GOT3 (cell line): ENCODE measurements around the gene TOMM40.
"Not testable (repeated sequence)": the region's sequence is repeated elsewhere in the genome, so short reads cannot be mapped to it uniquely, and the experiment has no call there.

Source experiments
- DNase-seq: peaks from one replicate; lab custom pipeline; 2025; ENCODE audit warnings: mixed read lengths; lab: John Stamatoyannopoulos, UW

TOMM40 gene

GRCh38 chr19:44897835-44898234 lies 6.8 kb downstream of the TOMM40 start:
- DNase-seq = no peak

GRCh38 chr19:44900328-44901244 lies 9.5 kb downstream of the TOMM40 start:
- no peak for DNase-seq

- DNase-seq = no peak
Measured at GRCh38 chr19:44903216-44903601, 12.2 kb downstream of the TOMM40 start.

GRCh38 chr19:44903602-44904425 lies 12.8 kb downstream of the TOMM40 start:
- peak; percentile 34 for DNase-seq

- DNase-seq = no peak
Measured at GRCh38 chr19:44904426-44904994, 13.5 kb downstream of the TOMM40 start.

- no peak for DNase-seq
Measured at GRCh38 chr19:44905437-44906160, 14.5 kb downstream of the TOMM40 start, which contains the start of gene APOE. Gene APOE, plus strand, starts transcription at chr19:44905796. Its CDS starts 829 bp downstream, at chr19:44906625.

GRCh38 chr19:44907613-44908012 lies 16.6 kb downstream of the TOMM40 start:
- DNase-seq = no peak

- DNase-seq = no peak
Measured at GRCh38 chr19:44908074-44908835, 17.2 kb downstream of the TOMM40 start.

- DNase-seq = no peak
Measured at GRCh38 chr19:44908836-44909261, 17.8 kb downstream of the TOMM40 start.

- no peak for DNase-seq
Measured at GRCh38 chr19:44909775-44910174, 18.7 kb downstream of the TOMM40 start.

GRCh38 chr19:44911896-44912295 lies 20.8 kb downstream of the TOMM40 start:
- not testable (repeated sequence) for DNase-seq

GRCh38 chr19:44912854-44913253 lies 21.8 kb downstream of the TOMM40 start:
- DNase-seq = no peak

- DNase-seq = not testable (repeated sequence)
Measured at GRCh38 chr19:44913512-44914432, 22.7 kb downstream of the TOMM40 start.

- DNase-seq = peak; percentile 41
Measured at GRCh38 chr19:44914433-44915206, 23.6 kb downstream of the TOMM40 start, which contains the start of gene APOC1. Gene APOC1, plus strand, starts transcription at chr19:44914608. Its CDS starts 284 bp downstream, at chr19:44914892.

GRCh38 chr19:44924243-44924725 lies 33.2 kb downstream of the TOMM40 start:
- no peak for DNase-seq

- DNase-seq = no peak
Measured at GRCh38 chr19:44925114-44925891, 34.2 kb downstream of the TOMM40 start.

GRCh38 chr19:44926245-44927077 lies 35.4 kb downstream of the TOMM40 start:
- not testable (repeated sequence) for DNase-seq
